Spleen (tissue), 7 donors: ENCODE measurements around the gene HIGD2A.

Source experiments
- CTCF ChIP-seq, 11 experiments: fragments of 200-600 bp in 7 of 11; fragments of 450-650 bp in 4 of 11; sonication (generic) in 4 of 11; IDR thresholded peaks in 8 of 11; conservative IDR thresholded peaks in 3 of 11; 1 replicate in 7 of 11; 2 replicates in 4 of 11; pipeline versions ENCODE4 v1.4.0 to v1.8.0; 2016 to 2021; ENCODE audit warnings: antibody characterized with exemption in 11 of 11, inconsistent platforms in 4 of 11, mild to moderate bottlenecking in 1 of 11
- POLR2A ChIP-seq, 3 donors: fragments of 450-650 bp; IDR thresholded peaks; one replicate each; pipeline ENCODE4 v1.5.1; 2017; ENCODE audit warnings: antibody characterized with exemption in 3 of 3, mild to moderate bottlenecking in 1 of 3
- donor health status: DM: no; HTN: no; CAD: no; lungs with moderate emphysema.
- donor health status: DM: no; HTN: no; CAD: no.
- donor health status: DM: no; HTN: no; CAD: no.

GRCh38 chr5:176426876-176427275 is 38.3 kb downstream of the HIGD2A start:
- TF ChIP-seq CTCF (IDR thresholded peaks at IDR 0.05 in 8 of 11, conservative IDR thresholded peaks at IDR 0.05 in 3 of 11), result no peak
- no peak for TF ChIP-seq POLR2A (IDR thresholded peaks at IDR 0.05)
